AG04450 (cell line): ENCODE data around the gene EEF1AKMT4. TPM values are rescaled to one million over a fixed set of nuclear protein-coding genes. Genes with fewer than 3 reads are reported as not detected.
"Not testable (repeated sequence)": the region's sequence is repeated elsewhere in the genome, so short reads cannot be mapped to it uniquely, and the experiment has no call there.

Source experiments
- CTCF ChIA-PET: fragments of 300-600, 350-600 bp; formaldehyde crosslinking; extraction: SDS; loops from one replicate; lab custom pipeline; 2022; ENCODE audit warnings: antibody characterized with exemption, inconsistent platforms; lab: Charles Lee
- POLR2A ChIA-PET: fragments of 350-600 bp; formaldehyde crosslinking; extraction: SDS; loops from one replicate; lab custom pipeline; 2021; ENCODE audit warnings: antibody characterized with exemption, inconsistent platforms; lab: Yijun Ruan, JAX
- DNase-seq: peaks from one replicate; pipeline ENCODE4 v3.0.0-alpha.2; 2011; ENCODE audit warnings: low read depth, low spot score
- H3K27ac ChIP-seq: one replicate; pipeline ENCODE4 v1.5.1; 2012; ENCODE audit warnings: low read depth, low read length, control low read depth
- H3K27me3 ChIP-seq: one replicate; pipeline ENCODE4 v1.6.0; 2012; ENCODE audit warnings: low read length; ENCODE audit not compliant: control insufficient read depth, insufficient read depth
- H3K4me3 ChIP-seq: 2 replicates; pipeline ENCODE4 v1.5.1; 2011; ENCODE audit warnings: mild to moderate bottlenecking, low read depth, low read length, control low read depth
- H3K9me3 ChIP-seq: 2 replicates; pipeline ENCODE4 v1.5.1; 2012; ENCODE audit warnings: low read length; ENCODE audit not compliant: control insufficient read depth, insufficient read depth
- CTCF ChIP-seq: IDR thresholded peaks from 2 replicates; pipeline ENCODE4 v1.5.1; 2011; ENCODE audit warnings: low read depth, low read length, control low read depth, inconsistent platforms
- polyA plus RNA-seq: library from polyadenylated mRNA; depleted of rRNA; stranded (reverse); fragments of >200 nt; gene quantifications from 2 replicates; pipeline ENCODE4 v1.2.3, GENCODE V29; 2011

EEF1AKMT4 gene
- polyA plus RNA-seq, 1 experiment, result 3.2 TPM

- H3K27ac ChIP-seq, result no peak within 1 kb of the TSS
- no peak for DNase-seq
- POLR2A ChIA-PET, result interaction anchor here (0.6 kb wide), 1 partner anchor 345 kb away, joined by 5 read pairs; no protein-coding TSS in a partner anchor
- no peak for TF ChIP-seq CTCF
- H3K4me3 ChIP-seq, result peak within 1 kb of the TSS; percentile 59
- peaks cover 31% of the 10 kb centered on the region for H3K27me3 ChIP-seq
- H3K9me3 ChIP-seq, result no peaks in the 10 kb centered on the region
- CTCF ChIA-PET, result interaction anchor here (0.6 to 4.0 kb wide), 2 partner anchors 12 to 152 kb away, joined by 4 to 19 read pairs; partner anchors contain the start of gene EEF1AKMT4
Measured at GRCh38 chr3:184261270-184261853, 11.9 kb downstream of the EEF1AKMT4 start, which contains the start of gene CAMK2N2. Gene CAMK2N2 (minus strand): TSS chr3:184261553. CDS start chr3:184261285, 268 bp downstream.

- ChIA-PET CTCF (interaction anchor here (0.6 to 4.0 kb wide), 2 partner anchors 12 to 153 kb away, joined by 4 to 19 read pairs; partner anchors contain the start of gene EEF1AKMT4), POLR2A (interaction anchor here (0.6 kb wide), 1 partner anchor 346 kb away, joined by 5 read pairs; no protein-coding TSS in a partner anchor)
- H3K9me3 ChIP-seq, result no peaks in the 10 kb centered on the region
Measured at GRCh38 chr3:184261854-184262763, 12.6 kb downstream of the EEF1AKMT4 start.

DNA sequence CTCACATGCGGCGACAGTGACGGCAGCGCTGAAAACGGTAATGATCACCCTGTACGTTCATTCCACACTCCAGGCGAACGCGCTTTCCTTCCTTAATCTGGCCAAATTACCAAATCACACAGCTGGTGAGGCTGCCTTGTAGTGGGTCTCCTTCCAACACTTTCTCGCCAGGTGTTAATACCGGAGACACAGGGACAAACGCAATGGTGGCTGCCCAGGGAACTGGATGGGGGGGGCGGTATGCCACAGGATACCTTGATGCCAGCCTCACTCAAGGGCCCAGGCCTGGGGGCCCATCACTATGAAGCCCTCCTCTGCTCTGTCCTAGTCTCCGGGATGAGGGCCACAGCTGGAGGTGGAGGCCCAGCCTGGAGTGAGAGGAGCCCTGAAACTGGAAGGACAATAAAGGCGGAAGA is 13.3 kb downstream of the EEF1AKMT4 start:
- no peak for TF ChIP-seq CTCF
- DNase-seq, result no peak
- H3K4me3 ChIP-seq, result no peak overlapping the region

More at GRCh38 chr3:184261854-184262763, 12.6 kb downstream of the EEF1AKMT4 start:
- DNase-seq, result no peak
- TF ChIP-seq CTCF, result no peak
- H3K4me3 ChIP-seq, result peak overlapping the region; percentile 59
- H3K27me3 ChIP-seq, result peaks cover 31% of the 10 kb centered on the region
- H3K27ac ChIP-seq, result no peak overlapping the region

DNA sequence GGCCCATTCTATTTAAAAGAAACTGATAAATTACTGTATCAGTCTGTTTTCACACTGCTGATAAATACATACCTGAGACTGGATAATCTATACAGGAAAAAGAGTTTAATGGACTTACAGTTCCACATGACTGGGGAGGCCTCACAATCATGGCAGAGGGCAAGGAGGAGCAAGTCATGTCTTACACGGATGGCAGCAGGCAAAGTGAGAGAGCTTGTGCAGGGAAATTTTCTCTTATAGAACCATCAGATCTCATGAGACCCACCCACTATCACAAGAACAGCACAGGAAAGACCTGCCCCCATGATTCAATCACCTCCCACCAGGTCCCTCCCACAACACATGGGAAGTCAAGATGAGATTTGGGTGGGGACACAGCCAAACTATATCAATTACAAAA is 17.8 kb downstream of the EEF1AKMT4 start:
- peaks cover 11% of the 10 kb centered on the region for H3K27me3 ChIP-seq
- CTCF ChIA-PET, DNase-seq, H3K4me3 ChIP-seq, POLR2A ChIA-PET, H3K27ac ChIP-seq, H3K9me3 ChIP-seq: not testable (repeated sequence)

More for the DNA sequence above, 13.3 kb downstream of the EEF1AKMT4 start:
- Histone ChIP-seq H3K27me3 (peaks cover 31% of the 10 kb centered on the region), H3K27ac (no peak overlapping the region), H3K9me3 (no peaks in the 10 kb centered on the region)
- ChIA-PET CTCF (interaction anchor here (4.0 kb wide), 1 partner anchor 13 kb away, joined by 19 read pairs; the partner anchor contains the start of gene EEF1AKMT4), POLR2A (no interaction called here)

GRCh38 chr3:184272269-184272668 is 22.8 kb downstream of the EEF1AKMT4 start:
- no peak overlapping the region for H3K4me3 ChIP-seq
- POLR2A ChIA-PET, result no interaction called here

More at GRCh38 chr3:184272269-184272668, 22.8 kb downstream of the EEF1AKMT4 start:
- H3K27ac ChIP-seq, result no peak overlapping the region
- H3K9me3 ChIP-seq, result no peaks in the 10 kb centered on the region
- peaks cover 25% of the 10 kb centered on the region for H3K27me3 ChIP-seq
- TF ChIP-seq CTCF, result no peak
- CTCF ChIA-PET, result interaction anchor here (0.9 to 1.3 kb wide), 2 partner anchors 22 to 32 kb away, joined by 3 read pairs; no protein-coding TSS in a partner anchor
- DNase-seq, result no peak
